GM19025 (cell line): Measurements from ENCODE around the gene ARMC5.
"Not testable (repeated sequence)": the region's sequence is repeated elsewhere in the genome, so short reads cannot be mapped to it uniquely, and the experiment has no call there.

Experiments used
- ATAC-seq: cut with Tn5 transposase; IDR thresholded peaks from one replicate; pipeline ENCODE4 v1.9.1; 2021; ENCODE audit warnings: mild to moderate bottlenecking, low read depth, moderate library complexity; ENCODE audit not compliant: unreplicated experiment

Gene ARMC5

DNA sequence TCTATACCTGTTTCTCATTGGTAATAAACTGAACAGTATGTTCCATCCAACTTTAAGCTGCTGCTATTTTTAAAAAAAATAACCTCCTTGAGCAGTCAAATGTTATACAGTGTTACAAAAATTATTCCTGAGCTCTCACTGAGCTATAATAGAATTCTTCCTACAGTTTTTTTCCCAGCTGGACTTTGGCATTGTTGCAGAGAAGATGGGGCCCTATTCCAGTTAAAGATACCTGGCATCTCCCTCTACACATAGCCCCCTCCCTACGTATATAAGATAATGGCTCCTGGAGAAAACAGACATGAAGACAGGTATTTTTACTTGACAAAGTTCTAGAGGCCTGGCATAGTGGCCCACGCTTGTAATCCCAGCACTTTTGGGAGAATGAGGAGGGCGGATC lies 29.5 kb upstream of the ARMC5 start:
- no peak for ATAC-seq

- no peak for ATAC-seq
Measured at GRCh38 chr16:31430380-31431052, 28.8 kb upstream of the ARMC5 start.

GRCh38 chr16:31435341-31436220 lies 23.7 kb upstream of the ARMC5 start:
- no peak for ATAC-seq

DNA sequence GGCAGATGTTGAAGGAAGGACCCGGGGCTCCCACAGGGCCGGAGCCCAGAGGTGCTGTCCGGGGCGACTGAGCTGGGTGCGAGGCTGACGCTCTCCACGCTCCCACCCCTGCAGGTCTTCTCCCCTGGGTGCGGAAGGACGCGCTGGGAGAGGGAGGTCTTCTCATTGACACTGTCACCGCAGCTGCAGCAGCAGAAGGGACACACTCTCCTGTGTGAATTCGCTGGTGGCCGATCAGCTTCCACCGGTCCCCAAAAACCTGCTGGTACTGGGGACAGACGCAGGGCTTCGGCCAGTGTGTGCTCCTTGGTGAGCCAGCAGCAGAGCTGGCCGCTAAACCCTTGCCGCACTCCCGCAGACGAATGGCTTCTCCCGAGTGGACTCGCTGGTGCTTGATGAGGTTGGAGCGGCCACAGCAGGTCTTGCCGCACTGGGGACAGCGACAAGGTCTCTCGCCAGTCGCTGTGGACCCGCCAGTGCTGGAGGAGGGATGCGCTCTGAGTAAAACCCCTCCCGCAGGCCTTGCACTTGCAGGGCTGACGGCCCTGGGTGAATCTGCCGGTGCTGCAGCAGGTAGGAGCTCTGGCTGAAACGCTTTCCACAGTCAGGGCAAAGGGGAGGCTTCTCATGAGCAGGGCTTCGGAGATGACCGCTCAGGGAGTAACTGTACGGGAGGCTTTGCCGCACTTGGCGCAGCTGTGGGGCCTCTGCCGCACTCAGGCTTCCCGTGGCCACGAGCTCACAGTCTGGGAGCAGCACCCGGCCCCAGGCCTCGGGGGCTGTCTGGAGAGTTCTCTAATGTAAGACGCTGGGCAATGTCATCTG lies 22.9 kb upstream of the ARMC5 start:
- no peak for ATAC-seq

GRCh38 chr16:31438414-31438813 lies 20.9 kb upstream of the ARMC5 start:
- no peak for ATAC-seq

DNA sequence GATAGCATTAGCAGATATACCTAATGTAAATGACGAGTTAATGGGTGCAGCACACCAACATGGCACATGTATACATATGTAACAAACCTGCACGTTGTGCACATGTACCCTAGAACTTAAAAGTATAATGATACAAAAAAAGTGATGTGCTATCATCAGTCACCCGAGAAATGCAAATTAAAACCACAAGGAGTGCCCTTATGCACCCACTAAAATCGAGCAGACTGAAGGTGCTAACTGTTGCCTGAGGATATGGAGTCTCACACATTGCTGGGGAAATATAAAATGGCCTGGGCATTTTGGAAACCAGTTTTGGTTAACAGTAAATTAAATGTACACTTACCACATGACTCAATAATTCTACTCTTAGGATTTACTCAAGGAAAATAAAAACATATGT lies 20.3 kb upstream of the ARMC5 start:
- ATAC-seq = not testable (repeated sequence)

GRCh38 chr16:31439519-31439918 lies 19.8 kb upstream of the ARMC5 start:
- ATAC-seq = no peak

DNA sequence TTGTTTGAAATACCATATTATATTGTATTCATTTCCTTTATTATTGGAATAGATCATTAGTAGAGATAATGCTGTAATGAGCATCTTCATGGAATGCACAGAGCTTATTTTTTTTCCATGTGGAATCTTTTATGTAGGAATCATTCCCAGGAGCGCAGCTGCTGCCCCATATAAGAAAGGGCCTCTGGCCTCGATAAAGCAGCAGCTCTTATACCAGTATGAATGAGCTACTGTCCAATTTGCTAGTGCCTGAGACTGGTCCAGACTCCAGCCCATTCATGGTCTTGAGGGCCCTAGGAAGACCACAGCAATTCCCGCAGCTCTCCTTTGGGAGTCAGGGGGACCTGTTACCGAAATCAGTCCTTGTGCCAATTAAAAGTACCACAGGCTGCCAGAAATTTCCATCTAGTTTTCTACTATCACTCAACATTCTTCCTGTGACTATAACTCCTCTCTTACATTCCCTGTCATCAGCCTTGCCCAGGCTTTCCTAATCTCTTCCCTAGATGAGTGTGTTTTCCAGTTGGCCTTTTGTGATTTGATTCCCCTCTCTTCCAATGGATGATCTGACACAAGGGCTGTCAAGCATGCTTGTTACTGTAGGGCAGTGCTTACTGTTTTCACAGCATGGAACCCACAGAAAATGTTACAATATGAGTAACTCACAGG lies 18.7 kb upstream of the ARMC5 start:
- ATAC-seq = no peak

DNA sequence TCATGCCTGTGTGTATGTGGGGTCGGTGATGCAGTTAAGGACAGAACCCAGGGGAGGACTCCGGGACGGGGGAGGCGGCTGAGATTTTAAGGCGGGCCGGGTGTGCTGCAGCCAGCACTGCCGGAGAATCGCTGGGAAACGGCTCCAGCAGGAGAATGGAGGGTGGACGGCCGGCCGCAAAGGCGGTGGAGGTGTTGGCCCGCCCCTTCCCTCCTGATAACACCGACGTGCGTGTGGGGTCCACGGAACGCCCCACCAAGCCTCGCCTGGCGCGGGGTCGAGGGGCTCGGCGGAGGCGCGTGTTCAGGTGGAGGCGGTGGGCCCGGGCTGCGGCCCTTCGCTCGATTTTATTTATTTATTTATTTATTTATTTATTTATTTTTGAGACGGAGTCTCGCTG lies 17.3 kb upstream of the ARMC5 start:
- no peak for ATAC-seq

GRCh38 chr16:31445931-31446330 lies 13.4 kb upstream of the ARMC5 start:
- not testable (repeated sequence) for ATAC-seq

DNA sequence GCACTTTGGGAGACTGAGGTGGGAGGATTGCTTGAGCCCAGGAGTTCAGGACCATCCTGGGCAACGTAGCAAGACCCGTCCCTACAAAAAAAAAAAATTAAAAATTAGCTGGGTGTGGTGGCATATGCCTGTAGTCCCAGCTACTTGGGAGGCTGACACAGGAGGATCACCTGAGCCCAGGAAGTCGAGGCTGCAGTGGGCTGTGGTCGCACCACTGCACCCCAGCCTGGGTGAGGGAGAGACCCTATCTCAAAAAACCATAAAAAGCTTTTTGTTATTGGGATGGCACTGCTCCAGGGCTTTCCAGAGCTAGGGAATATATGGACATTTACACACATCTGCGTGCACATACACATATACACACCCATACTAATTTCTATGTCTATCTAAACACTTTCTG lies 8.1 kb upstream of the ARMC5 start:
- no peak for ATAC-seq

DNA sequence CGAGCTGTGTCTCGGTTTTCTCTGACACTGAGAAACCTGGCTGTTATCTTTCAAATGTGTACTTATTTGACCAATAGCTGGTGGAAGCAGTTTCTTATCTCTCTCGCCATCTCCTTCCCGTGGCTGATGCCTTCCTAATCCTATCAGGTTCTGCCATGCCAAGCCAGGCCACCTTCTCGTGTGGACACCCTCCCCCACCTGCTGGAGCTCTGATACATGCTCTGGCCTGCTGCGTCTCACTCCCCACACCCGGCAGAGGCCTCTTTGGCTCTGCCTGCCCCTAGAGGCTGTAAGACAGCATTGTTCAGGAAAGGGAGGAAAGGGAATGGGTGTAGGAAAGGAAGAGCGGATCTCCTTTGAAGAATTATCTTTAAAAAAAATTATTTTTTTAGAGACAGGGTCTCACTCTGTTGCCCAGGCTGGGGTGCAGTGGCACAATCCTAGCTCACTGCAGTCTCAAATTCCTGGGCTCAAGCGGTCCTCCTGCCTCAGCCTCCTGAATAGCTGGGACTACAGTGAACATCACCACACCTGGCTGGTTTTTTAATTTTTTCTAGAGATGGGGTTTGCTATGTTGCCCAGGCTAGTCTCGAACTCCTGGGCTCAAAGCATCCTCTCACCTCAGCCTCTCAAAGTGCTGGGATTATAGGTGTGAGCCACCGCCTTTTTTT lies 7.5 kb upstream of the ARMC5 start:
- no peak for ATAC-seq

DNA sequence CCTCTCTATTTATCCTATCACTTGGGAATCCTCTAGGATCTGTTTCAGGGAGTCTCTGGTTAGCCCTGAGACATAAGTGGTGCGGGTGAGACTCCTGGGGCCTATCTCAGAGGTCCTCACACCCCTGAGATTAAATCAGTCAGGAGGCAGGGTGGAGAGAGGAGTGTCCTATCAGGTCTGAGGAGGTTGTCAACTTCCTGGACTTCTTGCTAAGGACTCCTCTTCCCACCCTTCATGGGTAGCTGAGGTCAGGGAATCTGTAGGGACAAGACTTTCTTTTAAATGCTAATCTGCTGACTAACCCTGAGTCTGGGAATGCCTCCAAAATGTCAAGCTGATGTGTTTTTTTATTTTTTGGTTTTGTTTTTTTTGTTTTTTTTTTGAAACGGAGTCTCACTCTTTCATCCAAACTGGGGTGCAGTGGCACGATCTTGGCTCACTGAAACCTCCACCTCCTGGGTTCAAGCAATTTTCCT lies 6.6 kb upstream of the ARMC5 start:
- ATAC-seq = no peak

GRCh38 chr16:31453255-31454204 lies 5.8 kb upstream of the ARMC5 start:
- no peak for ATAC-seq

DNA sequence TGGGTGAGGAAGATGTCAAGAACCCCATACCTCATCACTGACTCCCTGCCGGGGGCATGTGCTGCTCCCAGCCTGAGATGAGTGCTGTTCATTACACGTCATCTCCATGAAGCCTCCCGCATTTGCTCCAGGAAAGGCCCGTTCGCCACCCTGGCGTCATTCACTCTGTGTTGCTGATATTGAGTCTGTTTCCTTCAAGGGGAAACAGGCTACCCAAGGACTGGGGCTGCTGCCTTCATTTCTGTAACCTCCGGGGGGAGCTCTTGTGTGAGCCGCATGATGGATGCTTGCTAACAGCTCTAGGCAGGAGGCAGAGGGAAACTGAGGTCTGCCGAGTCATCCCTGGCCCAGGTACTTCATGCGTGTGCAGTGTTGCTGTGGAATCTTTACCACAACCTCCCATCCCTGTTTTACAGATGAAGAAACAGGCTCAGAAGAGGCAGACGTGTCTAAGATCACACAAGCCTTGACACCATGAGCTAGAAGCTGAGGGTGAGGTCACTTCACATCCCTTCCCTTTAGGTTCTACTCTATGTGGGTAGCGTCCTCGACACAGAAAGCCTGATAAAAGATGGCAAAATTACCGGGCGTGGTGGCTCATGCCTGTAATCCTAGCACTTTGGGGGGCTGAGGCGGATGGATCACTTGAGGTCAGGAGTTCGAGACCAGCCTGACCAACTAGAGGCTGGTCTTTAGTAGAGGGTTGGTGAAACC lies 3.5 kb upstream of the ARMC5 start:
- ATAC-seq = no peak

GRCh38 chr16:31456988-31457360 lies 2.3 kb upstream of the ARMC5 start:
- ATAC-seq = no peak

DNA sequence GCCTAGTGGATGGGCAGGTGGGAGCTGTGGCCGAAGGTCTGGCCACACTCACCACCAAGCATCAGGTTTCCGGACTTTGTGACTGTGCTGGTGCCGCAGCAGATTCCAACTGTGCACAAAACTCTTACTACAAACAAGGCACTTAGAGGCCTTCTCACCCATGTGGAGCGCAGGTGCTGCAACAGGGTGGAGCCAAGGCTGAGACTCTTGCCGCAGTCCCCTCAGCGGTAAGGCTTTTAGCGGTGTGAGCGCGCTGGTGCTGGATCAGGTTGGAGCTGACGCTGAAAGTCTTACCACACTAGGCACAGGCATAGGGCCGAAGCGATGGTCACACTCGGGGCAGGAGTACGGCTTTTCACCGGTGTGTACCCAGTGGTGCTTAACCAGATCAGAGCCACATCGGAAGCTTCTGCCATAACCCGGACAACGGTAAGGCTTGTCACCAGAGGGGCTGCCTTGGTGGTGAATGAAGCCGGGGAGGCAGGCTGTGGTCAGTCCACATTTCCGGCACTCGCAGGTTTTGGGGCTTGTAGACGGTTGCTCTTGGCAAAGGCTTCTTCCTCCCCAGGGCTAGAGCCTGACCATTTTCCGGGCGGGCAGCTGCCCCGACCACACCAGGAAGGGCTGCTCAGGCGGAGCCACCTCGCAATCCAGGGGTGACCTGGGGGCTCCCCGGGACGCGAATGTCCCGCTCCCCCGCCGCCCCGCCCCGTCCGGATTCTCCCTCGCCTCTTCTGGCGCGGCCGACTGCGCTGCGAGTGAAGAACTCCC lies 1.0 kb upstream of the ARMC5 start:
- no peak for ATAC-seq
